Neural progenitor cell (in vitro differentiated cells): ENCODE data around the gene SPON1.

Experiments used
- EZH2 ChIP-seq: fragments of 200-600 bp; sonication (generic); IDR thresholded peaks from 2 replicates; pipeline ENCODE4 v1.6.1; 2017; ENCODE audit warnings: antibody characterized with exemption, mild to moderate bottlenecking, moderate library complexity
- TF ChIP-seq, protein P1 (sequence below): fragments of 200-600 bp; sonication (generic); IDR thresholded peaks from 2 replicates; pipeline ENCODE4 v1.5.1; 2017; ENCODE audit warnings: antibody characterized with exemption, mild to moderate bottlenecking

DNA sequence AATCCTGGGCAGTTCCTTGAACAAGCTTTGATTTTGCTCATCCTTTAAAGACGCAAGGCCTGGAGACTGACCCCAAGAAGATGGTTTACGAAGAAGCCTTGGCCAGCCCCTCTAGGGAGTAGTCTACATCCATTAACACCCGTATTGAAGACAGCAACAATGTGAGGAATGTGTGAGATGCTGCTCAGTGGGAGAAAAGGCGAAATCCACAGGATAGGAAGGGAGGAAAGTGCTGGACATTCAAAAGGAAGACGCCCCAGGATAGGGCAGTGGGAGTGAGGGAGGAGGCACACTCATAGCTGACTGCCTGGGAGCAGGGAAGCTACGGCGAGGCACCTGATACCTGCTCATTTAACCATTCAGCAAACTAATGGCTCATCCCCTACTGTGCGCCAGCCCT is 282.4 kb downstream of the SPON1 start:
- TF ChIP-seq, protein P1, sequence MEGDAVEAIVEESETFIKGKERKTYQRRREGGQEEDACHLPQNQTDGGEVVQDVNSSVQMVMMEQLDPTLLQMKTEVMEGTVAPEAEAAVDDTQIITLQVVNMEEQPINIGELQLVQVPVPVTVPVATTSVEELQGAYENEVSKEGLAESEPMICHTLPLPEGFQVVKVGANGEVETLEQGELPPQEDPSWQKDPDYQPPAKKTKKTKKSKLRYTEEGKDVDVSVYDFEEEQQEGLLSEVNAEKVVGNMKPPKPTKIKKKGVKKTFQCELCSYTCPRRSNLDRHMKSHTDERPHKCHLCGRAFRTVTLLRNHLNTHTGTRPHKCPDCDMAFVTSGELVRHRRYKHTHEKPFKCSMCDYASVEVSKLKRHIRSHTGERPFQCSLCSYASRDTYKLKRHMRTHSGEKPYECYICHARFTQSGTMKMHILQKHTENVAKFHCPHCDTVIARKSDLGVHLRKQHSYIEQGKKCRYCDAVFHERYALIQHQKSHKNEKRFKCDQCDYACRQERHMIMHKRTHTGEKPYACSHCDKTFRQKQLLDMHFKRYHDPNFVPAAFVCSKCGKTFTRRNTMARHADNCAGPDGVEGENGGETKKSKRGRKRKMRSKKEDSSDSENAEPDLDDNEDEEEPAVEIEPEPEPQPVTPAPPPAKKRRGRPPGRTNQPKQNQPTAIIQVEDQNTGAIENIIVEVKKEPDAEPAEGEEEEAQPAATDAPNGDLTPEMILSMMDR = no peak
- no peak for TF ChIP-seq EZH2
